Myocyte (in vitro differentiated cells): ENCODE measurements around the gene KDM8. TPM values are rescaled to one million over a fixed set of nuclear protein-coding genes. Genes with fewer than 3 reads are reported as not detected.

ENCODE experiments used
- DNase-seq: peaks from one replicate; pipeline ENCODE4 v3.0.0-alpha.2; 2012; ENCODE audit warnings: low read depth
- total RNA-seq: library from RNA; depleted of rRNA; stranded (reverse); fragments of >200 nt; gene quantifications from 2 replicates; pipeline ENCODE4 v1.2.3, GENCODE V29; 2014

Gene KDM8
- total RNA-seq, 1 donor from 2014 or later = 4.3 TPM

GRCh38 chr16:27228621-27229501, 25.5 kb downstream of the KDM8 start:
- DNase-seq = peak; percentile 98

GRCh38 chr16:27229891-27230470, 26.7 kb downstream of the KDM8 start:
- no peak for DNase-seq

DNA sequence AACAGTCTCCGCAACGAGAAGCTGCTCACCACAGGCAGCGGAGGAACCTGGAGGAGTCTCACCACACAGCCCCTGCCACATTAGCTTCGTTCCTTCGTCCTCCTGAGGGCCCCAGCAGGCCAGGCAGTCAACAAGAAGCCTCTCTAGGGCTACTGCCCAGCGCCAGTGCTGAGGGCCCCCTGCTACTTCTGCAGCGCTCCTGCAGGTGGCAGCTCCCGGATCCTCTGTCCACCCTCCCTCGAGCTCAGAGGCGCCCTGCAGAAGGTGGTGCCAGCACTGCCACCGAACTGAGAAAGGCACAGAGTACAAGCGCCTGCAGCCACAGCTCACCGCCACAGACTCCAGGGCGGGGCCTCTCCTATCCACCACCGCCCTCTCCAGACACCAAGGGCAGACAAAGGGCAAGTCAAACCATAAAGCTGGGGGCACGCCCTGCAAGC, 27.3 kb downstream of the KDM8 start:
- peak; percentile 22 for DNase-seq

- DNase-seq = no peak
Measured at GRCh38 chr16:27231692-27232060, 28.4 kb downstream of the KDM8 start.

DNA sequence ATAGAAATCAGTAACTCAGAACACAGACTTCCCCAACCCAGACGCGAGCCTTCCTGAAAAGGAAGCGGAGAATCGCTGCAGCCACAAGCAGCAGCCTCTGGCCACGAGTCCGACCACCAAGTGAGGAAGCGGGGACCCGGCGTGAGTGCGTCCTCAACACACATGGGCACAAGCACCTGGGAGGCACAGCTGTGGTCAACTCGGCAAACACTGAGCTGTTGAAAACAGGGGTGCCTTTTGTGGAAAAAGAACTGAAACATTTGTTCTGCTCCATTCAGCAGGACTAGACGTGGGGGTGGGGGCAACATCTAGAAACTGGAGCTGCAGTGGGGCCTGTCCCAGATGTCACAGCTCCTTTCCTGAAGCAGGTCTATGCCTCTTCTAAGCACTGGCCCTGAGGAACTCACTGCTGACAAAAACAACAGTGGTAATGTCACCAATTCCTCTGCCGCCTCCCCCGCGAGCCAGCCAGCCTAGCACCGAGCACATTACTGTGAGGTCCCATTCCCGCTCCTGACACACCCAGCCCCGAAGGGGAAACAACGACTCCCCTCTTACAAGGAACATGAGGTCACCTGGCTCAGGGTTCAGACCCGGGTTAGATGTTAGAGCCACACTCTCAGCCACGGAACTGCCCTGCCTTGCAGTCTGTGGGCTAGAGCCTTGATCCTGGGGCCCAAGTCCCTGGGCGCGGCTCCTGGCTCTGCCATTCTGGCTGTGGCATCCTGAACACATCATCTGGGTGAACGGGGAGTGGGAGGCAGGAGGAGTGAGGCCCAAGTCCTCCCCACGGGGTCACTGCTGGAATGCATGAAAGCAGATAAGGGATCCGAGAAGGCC, 29.0 kb downstream of the KDM8 start:
- DNase-seq = peak; percentile 48

DNA sequence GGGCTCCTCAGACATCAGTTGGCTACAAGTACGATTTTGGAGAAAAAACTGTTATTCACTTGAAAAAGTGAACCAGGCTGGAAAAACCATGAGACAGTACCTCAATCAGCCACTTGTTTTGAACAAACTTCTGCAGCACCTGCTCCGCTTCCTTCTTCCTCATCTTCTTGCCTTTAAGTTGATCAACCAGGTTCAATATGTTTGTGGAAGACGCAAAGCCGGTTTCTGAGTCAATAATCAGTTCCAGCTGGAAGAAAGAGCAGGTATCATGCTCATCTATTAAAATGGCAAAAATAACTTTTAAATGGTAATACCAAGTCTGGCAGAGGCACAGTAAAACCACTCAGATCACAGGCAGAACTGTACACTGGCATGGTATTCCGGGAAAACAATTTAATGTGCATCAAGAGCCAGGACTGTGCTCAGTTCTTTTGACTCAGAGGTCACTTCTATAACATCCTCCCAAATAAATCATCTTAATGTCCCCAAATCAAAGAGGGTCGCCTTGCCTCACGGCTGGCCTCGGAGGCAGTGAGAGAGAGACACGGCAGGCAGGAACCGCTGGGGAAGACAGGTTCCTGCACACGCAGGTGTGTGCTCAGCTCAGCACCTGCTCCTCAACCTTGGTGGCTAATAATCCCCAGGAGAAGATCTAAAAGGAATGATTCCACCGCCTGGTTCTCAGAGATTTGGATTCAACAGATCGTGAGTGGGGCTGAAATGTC, 29.7 kb downstream of the KDM8 start:
- no peak for DNase-seq

- no peak for DNase-seq
Measured at GRCh38 chr16:27233731-27234130, 30.4 kb downstream of the KDM8 start.

DNA sequence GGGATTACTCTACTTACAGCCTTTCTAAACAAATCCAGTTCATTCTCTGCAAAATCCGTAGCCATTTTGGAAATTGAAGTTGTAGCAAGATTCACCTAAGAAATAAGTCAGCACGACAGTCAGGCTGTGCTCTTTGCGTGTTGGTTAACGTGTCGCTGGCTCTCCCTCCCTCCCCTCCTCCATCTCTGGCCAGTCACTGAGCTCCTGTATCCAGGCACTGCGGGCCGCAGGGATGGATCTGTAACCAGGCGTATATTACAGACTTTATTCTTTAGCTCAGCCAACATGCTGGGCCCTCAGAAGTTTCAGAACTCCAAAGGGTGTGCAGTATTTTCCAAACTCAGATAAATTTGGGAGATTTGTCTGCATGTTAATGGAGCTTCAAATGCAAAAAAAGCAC, 30.8 kb downstream of the KDM8 start:
- DNase-seq = no peak

- DNase-seq = no peak
Measured at GRCh38 chr16:27234603-27235002, 31.3 kb downstream of the KDM8 start.

- DNase-seq = peak; percentile 85
Measured at GRCh38 chr16:27235055-27235937, 32.0 kb downstream of the KDM8 start.

DNA sequence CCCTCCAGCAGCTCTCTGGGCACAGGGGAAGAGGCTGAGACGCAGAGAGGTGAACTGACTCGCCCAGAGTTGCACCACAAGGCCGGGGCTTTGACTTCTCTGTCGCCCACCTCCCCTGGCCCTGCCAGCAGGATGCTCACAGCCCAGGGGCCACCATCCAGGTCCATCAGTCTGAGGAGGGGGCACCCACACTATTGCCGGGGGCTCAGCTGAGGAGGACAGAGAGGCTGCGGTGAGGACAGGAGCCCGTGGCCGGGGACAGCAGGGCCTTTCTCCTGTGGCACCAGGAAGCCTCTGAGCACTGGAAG, 32.6 kb downstream of the KDM8 start:
- DNase-seq = no peak

GRCh38 chr16:27236635-27237218, 33.4 kb downstream of the KDM8 start:
- no peak for DNase-seq

DNA sequence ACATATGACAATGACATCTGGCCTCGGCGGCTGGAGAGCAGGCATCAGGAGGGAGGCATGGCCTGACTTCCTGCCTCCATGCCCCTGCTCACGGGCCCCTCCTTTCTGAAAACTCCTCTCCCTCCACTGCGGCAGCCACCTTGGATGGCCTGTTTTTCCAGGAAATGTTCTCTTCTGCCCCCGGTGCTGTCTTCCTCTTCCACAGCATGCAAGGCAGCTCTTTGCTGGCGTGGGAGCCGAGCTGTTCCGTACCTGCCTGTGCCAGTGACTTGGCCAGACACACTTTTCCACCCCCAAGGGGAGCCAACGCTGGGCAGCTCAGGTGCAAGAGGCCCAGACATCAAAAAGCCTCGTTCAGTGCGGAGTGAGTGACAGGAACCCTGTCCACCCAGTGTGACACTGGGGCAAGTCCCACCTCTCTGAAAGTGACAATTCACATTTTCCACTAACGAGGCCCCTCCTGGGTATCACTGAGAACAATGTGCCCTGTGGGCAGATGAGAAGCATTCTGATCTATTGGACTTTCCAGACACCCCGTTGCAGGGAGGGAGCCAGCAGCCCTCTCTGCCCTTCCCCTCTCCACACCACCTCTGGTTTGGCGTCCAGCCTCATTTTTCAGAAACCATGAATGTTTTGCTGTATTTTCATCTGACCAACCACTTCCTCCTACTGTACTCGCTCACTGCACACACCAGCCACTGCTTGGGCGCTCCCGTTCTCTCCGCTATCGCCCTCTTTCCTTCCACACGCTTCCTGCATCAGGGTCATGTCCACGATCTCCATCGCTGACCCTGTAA, 34.1 kb downstream of the KDM8 start:
- DNase-seq = no peak

- DNase-seq = no peak
Measured at GRCh38 chr16:27238016-27238587, 34.8 kb downstream of the KDM8 start.

GRCh38 chr16:27238591-27238990, 35.3 kb downstream of the KDM8 start:
- no peak for DNase-seq

DNA sequence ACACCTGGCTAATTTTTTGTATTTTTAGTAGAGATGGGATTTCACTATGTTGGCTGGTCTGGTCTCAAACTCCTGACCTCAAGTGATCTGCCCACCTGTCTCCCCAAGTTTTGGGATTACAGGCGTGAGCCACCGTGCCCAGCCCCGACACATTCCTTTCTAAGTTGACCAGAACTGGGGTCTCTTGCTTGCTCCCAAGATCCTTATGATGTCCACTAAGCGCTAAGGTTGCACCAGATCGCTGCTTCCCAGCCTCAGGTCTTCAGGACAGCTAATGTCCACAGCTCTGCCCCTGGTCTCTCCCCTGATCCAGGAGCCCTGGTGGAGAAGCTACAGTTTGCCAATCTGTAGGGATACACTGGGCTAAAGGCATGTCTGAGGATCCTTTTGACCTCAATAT, 35.7 kb downstream of the KDM8 start:
- DNase-seq = no peak

GRCh38 chr16:27239906-27240655, 36.8 kb downstream of the KDM8 start:
- DNase-seq = no peak

- DNase-seq = peak; percentile 27
Measured at GRCh38 chr16:27240948-27241531, 37.7 kb downstream of the KDM8 start.
